T-helper 1 cell treated with Interleukin-12 subunit alpha and Interleukin-12 subunit beta and Interleukin-4 antibody, amounts not matched to agents 30 μg/mL and 1 μg/mL, for 36 hours (primary cell): ENCODE measurements around the gene TMEM183A.
A peak's percentile ranks its signal among the peaks of the same experiment; 100 is the strongest.

Source experiments
- H3K27ac Mint-ChIP-seq: one replicate; pipeline ENCODE4 v1.8.0; 2021; ENCODE audit warnings: mild to moderate bottlenecking, mixed read lengths
- H3K27me3 Mint-ChIP-seq: one replicate; pipeline ENCODE4 v1.8.0; 2021; ENCODE audit warnings: low read depth, mixed read lengths
- H3K36me3 Mint-ChIP-seq: one replicate; pipeline ENCODE4 v1.8.0; 2021; ENCODE audit warnings: low read depth, mixed read lengths
- H3K4me1 Mint-ChIP-seq: one replicate; pipeline ENCODE4 v1.8.0; 2021; ENCODE audit warnings: low read depth, mixed read lengths
- H3K4me3 Mint-ChIP-seq: one replicate; pipeline ENCODE4 v1.8.0; 2021; ENCODE audit warnings: mild to moderate bottlenecking, moderate library complexity, mixed read lengths
- H3K9me3 Mint-ChIP-seq: one replicate; pipeline ENCODE4 v1.8.0; 2021; ENCODE audit warnings: mixed read lengths

Gene TMEM183A, protein sequence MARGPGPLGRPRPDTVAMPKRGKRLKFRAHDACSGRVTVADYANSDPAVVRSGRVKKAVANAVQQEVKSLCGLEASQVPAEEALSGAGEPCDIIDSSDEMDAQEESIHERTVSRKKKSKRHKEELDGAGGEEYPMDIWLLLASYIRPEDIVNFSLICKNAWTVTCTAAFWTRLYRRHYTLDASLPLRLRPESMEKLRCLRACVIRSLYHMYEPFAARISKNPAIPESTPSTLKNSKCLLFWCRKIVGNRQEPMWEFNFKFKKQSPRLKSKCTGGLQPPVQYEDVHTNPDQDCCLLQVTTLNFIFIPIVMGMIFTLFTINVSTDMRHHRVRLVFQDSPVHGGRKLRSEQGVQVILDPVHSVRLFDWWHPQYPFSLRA

GRCh38 chr1:203006948-203007871 lies at the start of gene TMEM183A:
TMEM183A (plus strand) TSS chr1:203007374; CDS start chr1:203007466, 92 bp downstream.
- no peaks in the 10 kb centered on the region for H3K9me3 Mint-ChIP-seq
- H3K4me1 Mint-ChIP-seq = peaks cover 26% of the 10 kb centered on the region
- no peaks in the 10 kb centered on the region for H3K27me3 Mint-ChIP-seq
- H3K27ac Mint-ChIP-seq = peak within 1 kb of the TSS; percentile 96
- peak within 1 kb of the TSS; percentile 95 for H3K4me3 Mint-ChIP-seq
- peaks cover 15% of the 10 kb centered on the region for H3K36me3 Mint-ChIP-seq

GRCh38 chr1:202957733-202958543 lies 49.2 kb upstream of the TMEM183A start, which contains the start of gene ADIPOR1:
ADIPOR1 (minus strand) TSS chr1:202958312; CDS start chr1:202951070, 7,242 bp downstream.
- no peaks in the 10 kb centered on the region for H3K9me3 Mint-ChIP-seq
- H3K36me3 Mint-ChIP-seq = peaks cover 11% of the 10 kb centered on the region
- no peaks in the 10 kb centered on the region for H3K27me3 Mint-ChIP-seq
- peak within 1 kb of the TSS; percentile 87 for H3K4me3 Mint-ChIP-seq
- H3K27ac Mint-ChIP-seq = peak within 1 kb of the TSS; percentile 83
- H3K4me1 Mint-ChIP-seq = peaks cover 30% of the 10 kb centered on the region

- peak overlapping the region; percentile 83 for H3K27ac Mint-ChIP-seq
- peak overlapping the region; percentile 87 for H3K4me3 Mint-ChIP-seq
- H3K4me1 Mint-ChIP-seq = peaks cover 26% of the 10 kb centered on the region
- H3K9me3 Mint-ChIP-seq = no peaks in the 10 kb centered on the region
- peaks cover 15% of the 10 kb centered on the region for H3K36me3 Mint-ChIP-seq
- H3K27me3 Mint-ChIP-seq = no peaks in the 10 kb centered on the region
These were observed 48.5 kb upstream of the TMEM183A start for GRCh38 chr1:202958544-202959275.

DNA sequence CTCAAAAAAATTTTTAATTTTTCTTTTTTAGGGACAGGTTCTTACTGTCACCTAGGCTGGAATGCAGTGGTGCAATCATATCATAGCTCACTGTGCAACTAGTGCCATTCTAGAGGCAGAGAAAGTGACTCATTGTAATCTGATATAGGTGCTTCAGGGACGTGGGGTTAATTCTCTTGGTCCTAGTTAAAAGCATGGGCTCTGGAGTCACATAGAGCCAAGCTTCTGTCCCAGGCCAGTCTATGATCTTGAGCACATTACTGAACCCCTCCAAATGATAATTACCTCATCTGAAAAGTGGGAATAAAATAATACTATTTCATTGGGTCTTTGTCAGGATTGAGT lies 47.9 kb upstream of the TMEM183A start:
- H3K36me3 Mint-ChIP-seq = peaks cover 13% of the 10 kb centered on the region
- H3K4me3 Mint-ChIP-seq = no peak overlapping the region
- H3K4me1 Mint-ChIP-seq = peaks cover 23% of the 10 kb centered on the region
- H3K27me3 Mint-ChIP-seq = no peaks in the 10 kb centered on the region
- H3K27ac Mint-ChIP-seq = no peak overlapping the region
- H3K9me3 Mint-ChIP-seq = no peaks in the 10 kb centered on the region

DNA sequence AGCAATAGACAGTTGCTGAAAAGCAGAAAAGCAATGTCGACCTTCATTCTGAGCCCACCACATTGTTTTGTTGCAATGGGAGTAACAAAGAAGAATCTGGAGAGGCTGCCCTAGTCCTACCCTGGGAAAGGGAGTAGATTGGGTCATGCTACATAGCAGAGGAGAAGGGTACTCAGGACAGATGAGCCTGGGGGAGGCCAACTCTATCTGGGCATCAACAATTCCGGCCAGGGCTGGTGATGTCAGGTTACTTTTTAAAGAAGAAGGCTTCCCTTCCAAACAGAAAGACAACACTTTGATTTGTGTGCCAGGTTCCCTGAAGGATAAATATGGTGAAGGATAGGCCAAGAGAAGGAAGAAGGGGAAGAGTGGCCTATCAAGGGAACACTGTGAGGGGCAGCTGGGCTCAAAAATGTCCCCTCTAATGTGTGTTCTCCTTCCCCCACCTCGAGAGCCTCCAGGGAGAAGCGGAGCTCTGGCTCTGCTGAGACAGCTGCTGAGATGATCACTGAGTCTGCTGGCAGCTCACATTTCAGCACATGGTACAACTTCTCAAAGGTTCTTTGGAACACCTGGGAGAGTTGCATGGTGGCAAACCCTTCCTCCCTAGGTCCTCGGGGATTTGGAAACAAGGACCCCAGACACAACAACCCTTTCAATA lies 45.8 kb upstream of the TMEM183A start:
- Mint-ChIP-seq H3K27ac (no peak overlapping the region), H3K4me1 (peaks cover 26% of the 10 kb centered on the region), H3K9me3 (no peaks in the 10 kb centered on the region), H3K4me3 (no peak overlapping the region), H3K36me3 (peaks cover 10% of the 10 kb centered on the region), H3K27me3 (no peaks in the 10 kb centered on the region)

- H3K4me3 Mint-ChIP-seq = peak overlapping the region; percentile 46
- no peak overlapping the region for H3K27ac Mint-ChIP-seq
- H3K4me1 Mint-ChIP-seq = peaks cover 23% of the 10 kb centered on the region
- H3K36me3 Mint-ChIP-seq = peaks cover 9% of the 10 kb centered on the region
- H3K9me3 Mint-ChIP-seq = no peaks in the 10 kb centered on the region
- H3K27me3 Mint-ChIP-seq = no peaks in the 10 kb centered on the region
These were observed 42.3 kb upstream of the TMEM183A start for GRCh38 chr1:202964791-202965410.

- no peaks in the 10 kb centered on the region for H3K27me3 Mint-ChIP-seq
- H3K4me3 Mint-ChIP-seq = peak overlapping the region; percentile 46
- H3K36me3 Mint-ChIP-seq = peaks cover 9% of the 10 kb centered on the region
- peak overlapping the region; percentile 36 for H3K27ac Mint-ChIP-seq
- H3K9me3 Mint-ChIP-seq = no peaks in the 10 kb centered on the region
- peaks cover 23% of the 10 kb centered on the region for H3K4me1 Mint-ChIP-seq
These were observed 41.8 kb upstream of the TMEM183A start for GRCh38 chr1:202965422-202965821.

- Mint-ChIP-seq H3K27ac (peak overlapping the region; percentile 62), H3K36me3 (peaks cover 9% of the 10 kb centered on the region), H3K4me3 (peak overlapping the region; percentile 76), H3K4me1 (peaks cover 23% of the 10 kb centered on the region), H3K27me3 (no peaks in the 10 kb centered on the region), H3K9me3 (no peaks in the 10 kb centered on the region)
These were observed 40.9 kb upstream of the TMEM183A start for GRCh38 chr1:202966006-202966898.

DNA sequence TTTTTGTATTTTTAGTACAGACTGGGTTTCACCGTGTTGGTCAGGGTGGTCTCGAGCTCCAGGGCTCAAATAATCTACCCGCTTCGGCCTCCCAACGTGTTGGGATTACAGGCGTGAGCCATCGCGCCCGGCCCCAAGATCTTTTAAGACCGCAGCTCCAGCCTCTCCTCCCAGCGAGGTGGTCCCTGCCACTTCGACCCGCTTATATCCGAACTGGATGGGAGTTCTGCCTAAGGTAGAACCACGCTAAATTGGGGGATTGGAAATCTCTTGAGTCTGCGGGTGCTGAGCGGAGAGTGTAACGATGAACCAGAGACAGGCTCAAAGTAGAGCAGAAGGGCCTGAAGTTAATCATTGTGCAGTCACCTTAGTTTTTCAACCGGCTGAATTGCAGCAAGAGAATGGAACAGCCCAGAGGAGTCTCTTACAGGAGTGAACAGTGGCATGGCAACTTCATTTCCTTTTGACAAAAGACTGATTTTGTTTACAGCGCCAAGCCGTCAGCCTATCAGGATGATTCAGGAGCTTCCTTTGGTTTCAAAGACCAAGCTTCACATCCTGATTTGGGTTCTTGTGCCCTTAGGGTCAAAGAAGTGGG lies 39.4 kb upstream of the TMEM183A start:
- H3K36me3 Mint-ChIP-seq = peaks cover 6% of the 10 kb centered on the region

DNA sequence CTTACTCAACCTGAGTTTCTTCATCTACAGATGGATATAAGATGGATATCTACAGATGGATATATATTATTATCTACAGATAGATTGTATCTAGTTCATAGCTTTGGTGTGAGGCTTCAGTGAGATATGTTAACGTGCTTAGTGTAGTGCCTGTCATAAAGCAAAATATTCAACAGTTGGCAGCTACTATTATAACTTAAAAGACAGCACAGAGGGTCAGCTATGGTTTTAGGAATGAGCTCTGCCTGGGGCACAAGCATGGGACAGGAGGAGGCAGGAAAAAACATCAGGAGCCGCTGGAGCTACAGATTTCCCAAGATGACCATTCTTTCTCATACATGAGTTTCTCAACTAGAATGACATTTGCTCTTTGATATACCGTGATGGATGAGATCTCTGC lies 38.8 kb upstream of the TMEM183A start:
- Mint-ChIP-seq H3K27ac (peak overlapping the region; percentile 81), H3K4me1 (peaks cover 23% of the 10 kb centered on the region)

More for the DNA sequence above, 39.4 kb upstream of the TMEM183A start:
- Mint-ChIP-seq H3K4me1 (peaks cover 23% of the 10 kb centered on the region), H3K4me3 (peak overlapping the region; percentile 89), H3K9me3 (no peaks in the 10 kb centered on the region), H3K27ac (peak overlapping the region; percentile 81), H3K27me3 (peaks cover 3% of the 10 kb centered on the region)

GRCh38 chr1:202968895-202969295 lies 38.3 kb upstream of the TMEM183A start:
- peaks cover 12% of the 10 kb centered on the region for H3K27me3 Mint-ChIP-seq
- H3K9me3 Mint-ChIP-seq = no peaks in the 10 kb centered on the region
- no peaks in the 10 kb centered on the region for H3K36me3 Mint-ChIP-seq
- peaks cover 23% of the 10 kb centered on the region for H3K4me1 Mint-ChIP-seq
- no peak overlapping the region for H3K4me3 Mint-ChIP-seq
- H3K27ac Mint-ChIP-seq = peak overlapping the region; percentile 3

More for the DNA sequence above, 38.8 kb upstream of the TMEM183A start:
- Mint-ChIP-seq H3K27me3 (peaks cover 7% of the 10 kb centered on the region), H3K36me3 (peaks cover 2% of the 10 kb centered on the region), H3K9me3 (no peaks in the 10 kb centered on the region), H3K4me3 (peak overlapping the region; percentile 89)

GRCh38 chr1:202972046-202972445 lies 35.1 kb upstream of the TMEM183A start:
- no peaks in the 10 kb centered on the region for H3K9me3 Mint-ChIP-seq
- H3K4me1 Mint-ChIP-seq = peaks cover 15% of the 10 kb centered on the region
- H3K36me3 Mint-ChIP-seq = no peaks in the 10 kb centered on the region
- H3K27me3 Mint-ChIP-seq = peaks cover 31% of the 10 kb centered on the region
- H3K27ac Mint-ChIP-seq = no peak overlapping the region
- H3K4me3 Mint-ChIP-seq = no peak overlapping the region
